ENCODE results near the gene FKBP6. TPM values are rescaled to one million over a fixed set of nuclear protein-coding genes. Genes with fewer than 3 reads are reported as not detected.
A peak's percentile ranks its signal among the peaks of the same experiment; 100 is the strongest.
"Not testable (repeated sequence)": the region's sequence is repeated elsewhere in the genome, so short reads cannot be mapped to it uniquely, and the experiment has no call there.

FKBP6 gene
- total and polyA plus RNA-seq, 3 experiments from 2014 or later = not detected

GRCh38 chr7:73353243-73353642 lies 25.3 kb downstream of the FKBP6 start:
- H3K4me1 ChIP-seq (ENCODE audit: insufficient read depth, low read length) = no peaks in the 10 kb centered on the region
- H3K9me3 Mint-ChIP-seq = no peaks in the 10 kb centered on the region
- H3K4me3 ChIP-seq (ENCODE audit: low read length) = no peak overlapping the region
- peak overlapping the region in 1 of 8 donors; percentile 51 for H3K27ac Mint-ChIP-seq
- no peaks in the 10 kb centered on the region for H3K4me1 Mint-ChIP-seq
- no peaks in the 10 kb centered on the region for H3K9me3 ChIP-seq (ENCODE audit: low read length)
- CTCF ChIA-PET = no interaction called here
- peaks cover 3% of the 10 kb centered on the region in 2 donors for H3K27me3 Mint-ChIP-seq
- no peak for DNase-seq
- H3K36me3 Mint-ChIP-seq = no peaks in the 10 kb centered on the region
- H3K4me3 Mint-ChIP-seq = no peak overlapping the region
- no peaks in the 10 kb centered on the region for H3K36me3 ChIP-seq (ENCODE audit: insufficient read depth, low read length)
- H3K27ac ChIP-seq (ENCODE audit: low read depth, low read length) = no peak overlapping the region
- H3K27me3 ChIP-seq (ENCODE audit: insufficient read depth, low read length, poor library complexity, severe bottlenecking) = no peaks in the 10 kb centered on the region
- POLR2A ChIA-PET = no interaction called here

- Mint-ChIP-seq H3K27me3 (peaks cover 4 to 5% of the 10 kb centered on the region in 2 donors), H3K9me3 (no peaks in the 10 kb centered on the region), H3K27ac (peak overlapping the region in 1 of 8 donors; percentile 40), H3K4me3 (no peak overlapping the region), H3K4me1 (no peaks in the 10 kb centered on the region), H3K36me3 (no peaks in the 10 kb centered on the region)
- no peaks in the 10 kb centered on the region for H3K9me3 ChIP-seq (ENCODE audit: low read length)
- H3K4me3 ChIP-seq (ENCODE audit: low read length) = no peak overlapping the region
- no peak for DNase-seq
- ChIA-PET POLR2A (no interaction called here), CTCF (no interaction called here)
- no peaks in the 10 kb centered on the region for H3K4me1 ChIP-seq (ENCODE audit: insufficient read depth, low read length)
- H3K36me3 ChIP-seq (ENCODE audit: insufficient read depth, low read length) = no peaks in the 10 kb centered on the region
- no peaks in the 10 kb centered on the region for H3K27me3 ChIP-seq (ENCODE audit: insufficient read depth, low read length, poor library complexity, severe bottlenecking)
- H3K27ac ChIP-seq (ENCODE audit: low read depth, low read length) = no peak overlapping the region
Measured at GRCh38 chr7:73354196-73354595, 26.2 kb downstream of the FKBP6 start.

GRCh38 chr7:73354821-73355220 lies 26.9 kb downstream of the FKBP6 start:
- ChIA-PET POLR2A (no interaction called here), CTCF (no interaction called here)
- no peaks in the 10 kb centered on the region for H3K4me1 ChIP-seq (ENCODE audit: insufficient read depth, low read length)
- Mint-ChIP-seq H3K27me3 (peaks cover 8 to 10% of the 10 kb centered on the region in 2 donors), H3K9me3 (peaks cover 0 to 2% (median 0%) of the 10 kb centered on the region in 5 donors), H3K36me3 (no peaks in the 10 kb centered on the region), H3K4me3 (no peak overlapping the region), H3K27ac (no peak overlapping the region), H3K4me1 (no peaks in the 10 kb centered on the region)
- no peaks in the 10 kb centered on the region for H3K9me3 ChIP-seq (ENCODE audit: low read length)
- H3K36me3 ChIP-seq (ENCODE audit: insufficient read depth, low read length) = no peaks in the 10 kb centered on the region
- DNase-seq = no peak
- H3K27ac ChIP-seq (ENCODE audit: low read depth, low read length) = no peak overlapping the region
- H3K27me3 ChIP-seq (ENCODE audit: insufficient read depth, low read length, poor library complexity, severe bottlenecking) = no peaks in the 10 kb centered on the region
- H3K4me3 ChIP-seq (ENCODE audit: low read length) = no peak overlapping the region

GRCh38 chr7:73356159-73356558 lies 28.2 kb downstream of the FKBP6 start:
- H3K36me3 Mint-ChIP-seq = no peaks in the 10 kb centered on the region

GRCh38 chr7:73358590-73359275 lies 30.8 kb downstream of the FKBP6 start:
- H3K9me3 ChIP-seq (ENCODE audit: low read length) = no peaks in the 10 kb centered on the region
- no peaks in the 10 kb centered on the region for H3K36me3 Mint-ChIP-seq
- POLR2A ChIA-PET = no interaction called here
- H3K4me1 ChIP-seq (ENCODE audit: insufficient read depth, low read length) = no peaks in the 10 kb centered on the region
- no peak for DNase-seq
- no peaks in the 10 kb centered on the region for H3K4me1 Mint-ChIP-seq
- no peaks in the 10 kb centered on the region for H3K36me3 ChIP-seq (ENCODE audit: insufficient read depth, low read length)
- H3K27ac ChIP-seq (ENCODE audit: low read depth, low read length) = no peak overlapping the region
- peaks cover 8 to 27% of the 10 kb centered on the region in 2 donors for H3K27me3 Mint-ChIP-seq
- H3K4me3 Mint-ChIP-seq = peak overlapping the region in 1 of 7 donors; percentile 44
- CTCF ChIA-PET = no interaction called here
- H3K9me3 Mint-ChIP-seq = peaks cover 0 to 7% (median 0%) of the 10 kb centered on the region in 5 donors
- H3K27ac Mint-ChIP-seq = peak overlapping the region in 1 of 8 donors; percentile 57
- H3K4me3 ChIP-seq (ENCODE audit: low read length) = no peak overlapping the region
- H3K27me3 ChIP-seq (ENCODE audit: insufficient read depth, low read length, poor library complexity, severe bottlenecking) = no peaks in the 10 kb centered on the region

More at GRCh38 chr7:73356159-73356558, 28.2 kb downstream of the FKBP6 start:
- peaks cover 8 to 18% of the 10 kb centered on the region in 2 donors for H3K27me3 Mint-ChIP-seq
- CTCF ChIA-PET = no interaction called here
- H3K9me3 Mint-ChIP-seq = peaks cover 0 to 5% (median 0%) of the 10 kb centered on the region in 5 donors
- DNase-seq = no peak
- Histone ChIP-seq H3K27ac (ENCODE audit: low read depth, low read length) (no peak overlapping the region), H3K9me3 (ENCODE audit: low read length) (no peaks in the 10 kb centered on the region), H3K4me3 (ENCODE audit: low read length) (no peak overlapping the region), H3K4me1 (ENCODE audit: insufficient read depth, low read length) (no peaks in the 10 kb centered on the region), H3K27me3 (ENCODE audit: insufficient read depth, low read length, poor library complexity, severe bottlenecking) (no peaks in the 10 kb centered on the region), H3K36me3 (ENCODE audit: insufficient read depth, low read length) (no peaks in the 10 kb centered on the region)
- POLR2A ChIA-PET = no interaction called here
- no peaks in the 10 kb centered on the region for H3K4me1 Mint-ChIP-seq
- H3K27ac Mint-ChIP-seq = no peak overlapping the region
- H3K4me3 Mint-ChIP-seq = no peak overlapping the region

DNA sequence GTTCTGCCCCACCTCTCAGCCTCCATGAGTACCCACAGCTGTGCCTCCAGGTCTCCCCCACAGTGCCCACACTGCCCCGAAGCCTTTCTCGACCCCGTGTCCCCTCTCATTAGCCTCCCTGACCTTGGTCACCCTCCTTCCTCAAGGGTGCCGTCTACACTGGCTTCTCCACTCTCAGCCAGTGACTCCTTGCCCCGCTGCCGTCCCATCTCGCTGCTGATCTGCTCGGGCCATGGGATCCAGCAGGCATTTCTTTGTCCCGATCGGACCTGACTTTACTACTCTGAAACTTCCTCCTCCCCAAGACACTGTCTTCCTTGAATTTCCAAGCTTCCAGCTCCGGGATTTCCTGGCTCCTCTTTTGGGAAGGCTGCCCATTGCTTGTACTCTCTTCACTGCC lies 31.3 kb downstream of the FKBP6 start:
- H3K27me3 Mint-ChIP-seq = peaks cover 8 to 27% of the 10 kb centered on the region in 2 donors
- no peaks in the 10 kb centered on the region for H3K27me3 ChIP-seq (ENCODE audit: insufficient read depth, low read length, poor library complexity, severe bottlenecking)
- H3K36me3 Mint-ChIP-seq = no peaks in the 10 kb centered on the region
- no peaks in the 10 kb centered on the region for H3K36me3 ChIP-seq (ENCODE audit: insufficient read depth, low read length)
- peak overlapping the region in 1 of 7 donors; percentile 34 for H3K4me3 Mint-ChIP-seq
- no peaks in the 10 kb centered on the region for H3K4me1 Mint-ChIP-seq
- H3K4me3 ChIP-seq (ENCODE audit: low read length) = no peak overlapping the region
- DNase-seq = no peak
- ChIA-PET POLR2A (no interaction called here), CTCF (no interaction called here)
- peaks cover 0 to 7% (median 0%) of the 10 kb centered on the region in 5 donors for H3K9me3 Mint-ChIP-seq
- H3K4me1 ChIP-seq (ENCODE audit: insufficient read depth, low read length) = no peaks in the 10 kb centered on the region
- H3K9me3 ChIP-seq (ENCODE audit: low read length) = no peaks in the 10 kb centered on the region
- no peak overlapping the region for H3K27ac ChIP-seq (ENCODE audit: low read depth, low read length)
- H3K27ac Mint-ChIP-seq = no peak overlapping the region

DNA sequence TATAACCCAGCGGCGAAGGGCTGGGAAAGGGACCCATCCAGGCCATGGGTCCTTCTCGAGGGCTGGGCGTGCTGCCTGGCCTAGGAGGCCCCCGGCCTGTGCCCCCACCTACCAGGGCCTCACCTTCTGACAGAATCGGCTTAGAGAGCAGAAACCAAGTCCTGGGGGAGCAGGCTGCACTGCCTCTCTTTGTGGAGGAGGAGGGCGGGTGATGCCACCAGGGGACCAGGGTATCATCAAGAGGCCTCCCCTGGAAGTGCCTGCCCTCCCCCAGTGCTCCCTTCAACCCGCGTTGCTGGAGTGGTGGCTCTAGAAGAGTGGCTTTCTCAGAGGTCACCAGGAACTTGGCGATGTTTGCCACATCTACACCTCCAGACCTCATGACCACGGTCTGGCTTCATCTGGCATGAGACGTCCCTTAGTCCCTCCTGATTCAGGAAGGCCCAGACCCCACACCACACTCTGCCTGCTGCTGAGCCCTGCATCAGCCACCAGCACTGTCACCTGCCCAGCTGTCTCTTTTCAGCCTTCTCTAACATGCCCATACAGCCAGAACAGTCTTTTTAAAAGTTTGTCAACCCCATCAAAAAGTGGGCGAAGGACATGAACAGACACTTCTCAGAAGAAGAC lies 31.9 kb downstream of the FKBP6 start:
- H3K4me3 ChIP-seq (ENCODE audit: low read length) = no peak overlapping the region
- H3K27ac Mint-ChIP-seq = no peak overlapping the region
- H3K4me1 ChIP-seq (ENCODE audit: insufficient read depth, low read length) = no peaks in the 10 kb centered on the region
- H3K4me1 Mint-ChIP-seq = no peaks in the 10 kb centered on the region
- H3K9me3 ChIP-seq (ENCODE audit: low read length) = no peaks in the 10 kb centered on the region
- ChIA-PET POLR2A (no interaction called here), CTCF (no interaction called here)
- no peaks in the 10 kb centered on the region for H3K36me3 Mint-ChIP-seq
- H3K4me3 Mint-ChIP-seq = peak overlapping the region in 1 of 7 donors; percentile 34
- no peak for DNase-seq
- H3K27ac ChIP-seq (ENCODE audit: low read depth, low read length) = no peak overlapping the region
- H3K27me3 ChIP-seq (ENCODE audit: insufficient read depth, low read length, poor library complexity, severe bottlenecking) = no peaks in the 10 kb centered on the region
- H3K9me3 Mint-ChIP-seq = peaks cover 0 to 7% (median 0%) of the 10 kb centered on the region in 5 donors
- no peaks in the 10 kb centered on the region for H3K36me3 ChIP-seq (ENCODE audit: insufficient read depth, low read length)
- H3K27me3 Mint-ChIP-seq = peaks cover 8 to 27% of the 10 kb centered on the region in 2 donors

DNA sequence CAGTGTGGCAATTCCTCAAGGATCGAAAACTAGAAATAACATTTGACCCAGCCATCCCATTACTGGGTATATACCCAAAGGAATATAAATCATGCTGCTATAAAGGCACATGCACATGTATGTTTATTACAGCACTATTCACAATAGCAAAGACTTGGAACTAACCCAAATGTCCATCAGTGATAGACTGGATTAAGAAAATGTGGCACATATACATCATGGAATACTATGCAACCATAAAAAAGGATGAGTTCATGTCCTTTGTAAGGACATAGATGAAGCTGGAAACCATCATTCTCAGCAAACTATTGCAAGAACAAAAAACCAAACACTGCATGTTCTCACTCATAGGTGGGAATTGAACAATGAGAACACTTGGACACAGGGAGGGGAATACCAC lies 32.6 kb downstream of the FKBP6 start:
- DNase-seq; H3K4me1 Mint-ChIP-seq; H3K4me3 ChIP-seq (ENCODE audit: low read length); H3K4me1 ChIP-seq (ENCODE audit: insufficient read depth, low read length); H3K9me3 Mint-ChIP-seq; H3K4me3 Mint-ChIP-seq; CTCF ChIA-PET; POLR2A ChIA-PET; H3K27me3 ChIP-seq (ENCODE audit: insufficient read depth, low read length, poor library complexity, severe bottlenecking); H3K36me3 Mint-ChIP-seq; H3K27ac Mint-ChIP-seq; H3K27ac ChIP-seq (ENCODE audit: low read depth, low read length); H3K9me3 ChIP-seq (ENCODE audit: low read length); H3K36me3 ChIP-seq (ENCODE audit: insufficient read depth, low read length): not testable (repeated sequence)
- peaks cover 8 to 27% of the 10 kb centered on the region in 2 donors for H3K27me3 Mint-ChIP-seq

Data from CD8-positive, alpha-beta memory T cell (primary cell).